Stomach (tissue), 9 donors: ENCODE results near the gene ADGRD1. TPM values are rescaled to one million over a fixed set of nuclear protein-coding genes. Genes with fewer than 3 reads are reported as not detected.

ENCODE experiments used
- DNase-seq, 2 donors: peaks; one replicate each; pipeline versions ENCODE4 v3.0.0 to v3.0.0-alpha.2; 2013 to 2019
- H3K27ac ChIP-seq, 5 donors: fragments of 200-600 bp in 4 of 5; sonication (generic) in 4 of 5; one replicate each; pipeline ENCODE4 v1.5.1; 2013 to 2019; ENCODE audit warnings: mild to moderate bottlenecking in 1 of 5, moderate library complexity in 1 of 5
- H3K27me3 ChIP-seq, 3 donors: fragments of 200-600 bp; sonication (generic); one replicate each; pipeline ENCODE4 v1.5.1; 2017 to 2019; ENCODE audit warnings: mixed run types in 1 of 3
- H3K36me3 ChIP-seq, 4 donors: fragments of 200-600 bp; sonication (generic); 1 replicate in 3 of 4; 2 replicates in 1 of 4; pipeline ENCODE4 v1.5.1; 2016 to 2019
- H3K4me1 ChIP-seq, 4 donors: fragments of 200-600 bp; sonication (generic); one replicate each; pipeline ENCODE4 v1.5.1; 2016 to 2019
- H3K4me3 ChIP-seq, 4 donors: fragments of 200-600 bp; sonication (generic) in 3 of 4; one replicate each; pipeline ENCODE4 v1.5.1; 2016 to 2019; ENCODE audit warnings: mild to moderate bottlenecking in 1 of 4
- H3K9me3 ChIP-seq, 4 donors: fragments of 200-600 bp; sonication (generic); one replicate each; pipeline ENCODE4 v1.5.1; 2016 to 2019
- EP300 ChIP-seq: sonication (generic); formaldehyde crosslinking; IDR thresholded peaks from one replicate; pipeline ENCODE4 v1.6.1; 2017; ENCODE audit warnings: antibody characterized with exemption
- POLR2A ChIP-seq, 4 donors: fragments of 450-650 bp; IDR thresholded peaks; one replicate each; pipeline ENCODE4 v1.6.1; 2016; ENCODE audit warnings: antibody characterized with exemption in 4 of 4, control low read depth in 2 of 4, mild to moderate bottlenecking in 1 of 4, moderate library complexity in 1 of 4
- POLR2AphosphoS5 ChIP-seq, 3 donors: sonication (generic); formaldehyde crosslinking; IDR thresholded peaks; one replicate each; pipeline ENCODE4 v1.6.1; 2016; ENCODE audit warnings: antibody characterized with exemption in 3 of 3
- WGBS, 5 donors: extraction: QIAGEN DNeasy Blood & Tissue Kit in 3 of 5; methylation state at CpG; one replicate each; pipeline versions ENCODE4 v1.1.5 to v1.1.7; 2013 to 2018; 5-methylcytosine and 5-hydroxymethylcytosine counted together
- intact Hi-C: fragments of 100-400 bp; cut with DNase I; formaldehyde crosslinking; loops from one replicate; pipeline ENCODE4 v1.15.1; 2023; ENCODE audit warnings: low total_unique reads
- polyA plus RNA-seq, 3 donors: library from polyadenylated mRNA; stranded (reverse); fragments of 200-250 nt; gene quantifications; one replicate each; pipeline ENCODE4 v1.2.3, GENCODE V29; 2013
- total RNA-seq, 5 donors: library from RNA; depleted of rRNA; stranded (reverse); fragments of >200 nt; gene quantifications; one replicate each; pipeline versions ENCODE4 v1.1.0 to v1.2.3, GENCODE V29; 2014 to 2016
- TF ChIP-seq, protein P1 (sequence below), 7 experiments: fragments of 450-650 bp in 4 of 7; fragments of 200-600 bp in 3 of 7; sonication (generic) in 3 of 7; IDR thresholded peaks; one replicate each; pipeline ENCODE4 v1.5.1; 2016 to 2019; ENCODE audit warnings: antibody characterized with exemption in 7 of 7, control low read depth in 2 of 7, mild to moderate bottlenecking in 1 of 7
- donor health status: healthy with polysubstance abuse.
- donor health status: Bipolar disorder and iron deficiency.
- donor health status: healthy.

Gene ADGRD1
- total and polyA plus RNA-seq, 8 donors, result 3.7 to 43.8 (median 15.4) TPM

DNA sequence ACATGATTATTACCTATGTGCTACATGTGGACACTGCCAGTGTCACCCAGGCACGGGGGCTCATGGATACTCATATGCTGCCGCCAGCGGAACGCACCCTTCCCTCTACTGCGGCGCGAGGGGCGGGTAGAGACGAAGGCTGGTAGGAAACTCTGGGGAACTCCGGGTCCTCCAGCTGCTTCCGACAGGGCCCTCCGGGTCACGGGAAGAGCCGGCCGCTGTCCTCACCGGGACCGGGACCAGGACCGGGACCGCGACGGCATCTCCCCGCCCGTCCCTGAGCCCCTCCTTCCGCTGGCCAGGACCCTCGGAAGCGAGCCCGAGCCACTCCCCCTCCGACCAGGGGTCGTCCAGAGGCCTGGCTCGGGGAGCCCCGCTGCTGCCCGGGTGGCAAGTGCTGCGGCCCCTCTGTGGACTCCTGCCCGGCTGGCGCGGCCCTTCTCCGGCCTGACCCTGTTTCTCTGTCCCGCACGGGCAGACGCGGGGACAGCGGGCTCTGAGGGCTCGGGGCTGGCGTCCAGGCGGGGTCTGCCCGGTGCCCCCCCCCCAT is 209.6 kb downstream of the ADGRD1 start:
- peaks cover 0 to 17% (median 0%) of the 10 kb centered on the region in 3 donors for H3K27me3 ChIP-seq
- H3K4me1 ChIP-seq, result no peaks in the 10 kb centered on the region
- WGBS, 5 donors, result 65 to 83% (median 78%) methylated on average over 10 to 46 of the region's 46 CpGs
- no peaks in the 10 kb centered on the region for H3K9me3 ChIP-seq
- TF ChIP-seq POLR2A (IDR thresholded peaks at IDR 0.05), result no peak
- no peak for TF ChIP-seq POLR2AphosphoS5 (IDR thresholded peaks at IDR 0.05)
- TF ChIP-seq EP300, result no peak
- TF ChIP-seq, protein P1, sequence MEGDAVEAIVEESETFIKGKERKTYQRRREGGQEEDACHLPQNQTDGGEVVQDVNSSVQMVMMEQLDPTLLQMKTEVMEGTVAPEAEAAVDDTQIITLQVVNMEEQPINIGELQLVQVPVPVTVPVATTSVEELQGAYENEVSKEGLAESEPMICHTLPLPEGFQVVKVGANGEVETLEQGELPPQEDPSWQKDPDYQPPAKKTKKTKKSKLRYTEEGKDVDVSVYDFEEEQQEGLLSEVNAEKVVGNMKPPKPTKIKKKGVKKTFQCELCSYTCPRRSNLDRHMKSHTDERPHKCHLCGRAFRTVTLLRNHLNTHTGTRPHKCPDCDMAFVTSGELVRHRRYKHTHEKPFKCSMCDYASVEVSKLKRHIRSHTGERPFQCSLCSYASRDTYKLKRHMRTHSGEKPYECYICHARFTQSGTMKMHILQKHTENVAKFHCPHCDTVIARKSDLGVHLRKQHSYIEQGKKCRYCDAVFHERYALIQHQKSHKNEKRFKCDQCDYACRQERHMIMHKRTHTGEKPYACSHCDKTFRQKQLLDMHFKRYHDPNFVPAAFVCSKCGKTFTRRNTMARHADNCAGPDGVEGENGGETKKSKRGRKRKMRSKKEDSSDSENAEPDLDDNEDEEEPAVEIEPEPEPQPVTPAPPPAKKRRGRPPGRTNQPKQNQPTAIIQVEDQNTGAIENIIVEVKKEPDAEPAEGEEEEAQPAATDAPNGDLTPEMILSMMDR (IDR thresholded peaks at IDR 0.05), result no peak
- no peaks in the 10 kb centered on the region for H3K36me3 ChIP-seq
- intact Hi-C loops, result no loop called here
- no peak overlapping the region for H3K4me3 ChIP-seq
- no peak for DNase-seq
- no peak overlapping the region for H3K27ac ChIP-seq

DNA sequence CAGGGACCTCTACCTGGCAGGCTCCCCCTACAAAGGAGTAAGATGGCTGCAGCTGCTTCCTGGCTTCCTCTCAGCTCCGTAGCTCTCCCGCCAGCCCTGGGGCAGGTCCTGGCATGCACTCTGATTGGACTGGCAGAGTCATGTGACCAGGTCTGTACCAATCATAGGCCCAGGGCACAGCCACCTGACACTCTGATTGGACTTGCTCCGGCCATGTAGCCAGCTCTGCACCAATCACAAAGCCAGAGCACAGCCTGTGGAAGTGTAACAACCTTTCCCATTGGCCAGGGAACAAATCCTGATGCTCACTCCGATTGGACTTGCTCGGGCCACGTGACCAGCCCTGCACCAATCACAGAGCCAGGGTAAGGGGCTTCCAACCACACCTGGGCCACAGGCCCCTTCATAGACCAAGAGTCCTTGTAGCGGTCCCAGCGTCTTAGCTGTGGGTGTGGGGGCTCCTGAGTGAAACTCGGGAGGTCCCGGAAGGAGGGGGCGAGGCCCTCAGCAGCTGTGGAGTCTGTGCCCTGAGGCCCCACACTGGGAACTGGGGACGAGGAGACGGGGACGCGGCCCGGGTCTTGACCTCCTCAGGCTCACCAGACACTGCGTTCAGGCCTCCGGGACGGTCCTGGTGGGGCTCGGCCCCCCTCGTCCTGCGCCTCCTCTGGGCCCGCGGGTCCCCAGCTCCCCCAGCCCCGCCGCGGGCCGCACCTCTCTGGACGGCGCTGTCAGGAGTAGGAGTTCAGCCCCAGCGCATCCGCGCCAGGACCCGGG is 210.6 kb downstream of the ADGRD1 start:
- intact Hi-C loops, result no loop called here
- H3K36me3 ChIP-seq, result no peaks in the 10 kb centered on the region
- H3K27ac ChIP-seq, result no peak overlapping the region
- no peak overlapping the region for H3K4me3 ChIP-seq
- WGBS, 5 donors, result 92 to 96% (median 93%) methylated on average over 9 to 28 of the region's 34 CpGs
- peaks cover 0 to 17% (median 0%) of the 10 kb centered on the region in 3 donors for H3K27me3 ChIP-seq
- TF ChIP-seq POLR2AphosphoS5 (IDR thresholded peaks at IDR 0.05), result no peak
- TF ChIP-seq EP300, result no peak
- TF ChIP-seq POLR2A (IDR thresholded peaks at IDR 0.05), result no peak
- TF ChIP-seq, protein P1 (IDR thresholded peaks at IDR 0.05), result no peak
- no peak for DNase-seq
- no peaks in the 10 kb centered on the region for H3K9me3 ChIP-seq
- no peaks in the 10 kb centered on the region for H3K4me1 ChIP-seq

DNA sequence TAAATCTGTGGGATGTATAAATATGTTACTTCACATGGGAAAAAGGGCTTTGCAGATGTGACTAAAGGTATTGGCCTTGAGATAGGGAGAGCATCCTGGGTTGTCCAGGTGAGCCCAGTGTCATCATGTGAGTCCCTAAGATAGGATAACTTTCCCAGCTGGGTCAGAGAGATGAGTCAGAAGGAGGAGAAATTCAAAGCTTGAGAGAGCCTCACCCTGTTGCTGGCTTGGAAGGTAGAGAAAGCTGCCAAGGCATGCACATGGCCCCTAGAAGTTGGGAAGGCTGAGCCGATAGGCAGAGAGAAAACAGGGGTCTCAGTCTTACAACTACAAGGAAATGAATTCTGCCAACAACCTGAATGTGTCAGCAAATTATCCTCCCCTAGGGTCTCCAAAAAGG is 213.0 kb downstream of the ADGRD1 start:
- Histone ChIP-seq H3K9me3 (no peaks in the 10 kb centered on the region), H3K27ac (no peak overlapping the region), H3K36me3 (no peaks in the 10 kb centered on the region), H3K27me3 (peaks cover 0 to 17% (median 0%) of the 10 kb centered on the region in 3 donors), H3K4me3 (no peak overlapping the region), H3K4me1 (no peaks in the 10 kb centered on the region)
- TF ChIP-seq POLR2AphosphoS5 (IDR thresholded peaks at IDR 0.05), result no peak
- no peak for TF ChIP-seq EP300
- TF ChIP-seq POLR2A (IDR thresholded peaks at IDR 0.05), result no peak
- TF ChIP-seq, protein P1 (IDR thresholded peaks at IDR 0.05), result no peak
- intact Hi-C loops, result no loop called here
- no peak for DNase-seq
- 77 to 96% (median 84%) methylated on average over 1 of the region's 1 CpG for WGBS, 5 donors

DNA sequence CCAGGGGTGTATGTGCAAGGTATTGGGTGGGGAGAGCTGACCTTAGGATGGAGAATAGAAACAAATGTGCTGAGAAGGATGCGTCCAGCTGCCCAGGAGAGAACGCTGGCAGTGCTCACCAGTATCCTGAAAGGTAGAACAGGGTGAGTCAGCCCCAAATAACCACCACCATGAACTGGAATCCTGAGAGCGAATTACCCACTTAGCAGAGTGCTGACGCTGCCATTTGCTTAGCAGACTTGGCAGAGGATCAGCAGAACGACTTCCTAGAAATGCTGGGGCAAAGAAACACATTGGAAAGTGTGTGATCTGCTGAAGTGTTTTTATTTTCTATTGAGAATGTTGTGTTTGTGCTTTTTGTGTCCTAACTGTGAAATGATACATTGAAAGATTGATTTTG is 213.6 kb downstream of the ADGRD1 start:
- Histone ChIP-seq H3K27ac (no peak overlapping the region), H3K9me3 (no peaks in the 10 kb centered on the region), H3K27me3 (peaks cover 0 to 17% (median 0%) of the 10 kb centered on the region in 3 donors), H3K4me3 (no peak overlapping the region), H3K4me1 (no peaks in the 10 kb centered on the region), H3K36me3 (no peaks in the 10 kb centered on the region)
- WGBS, 5 donors, result 41 to 56% (median 49%) methylated on average over 5 of the region's 5 CpGs
- intact Hi-C loops, result no loop called here
- DNase-seq, result peak in 1 of 2 donors; percentile 26
- TF ChIP-seq POLR2AphosphoS5 (IDR thresholded peaks at IDR 0.05) (no peak), POLR2A (IDR thresholded peaks at IDR 0.05) (no peak)
- TF ChIP-seq, protein P1 (IDR thresholded peaks at IDR 0.05), result no peak
